ENCODE results near the gene TMEM270.

DNA sequence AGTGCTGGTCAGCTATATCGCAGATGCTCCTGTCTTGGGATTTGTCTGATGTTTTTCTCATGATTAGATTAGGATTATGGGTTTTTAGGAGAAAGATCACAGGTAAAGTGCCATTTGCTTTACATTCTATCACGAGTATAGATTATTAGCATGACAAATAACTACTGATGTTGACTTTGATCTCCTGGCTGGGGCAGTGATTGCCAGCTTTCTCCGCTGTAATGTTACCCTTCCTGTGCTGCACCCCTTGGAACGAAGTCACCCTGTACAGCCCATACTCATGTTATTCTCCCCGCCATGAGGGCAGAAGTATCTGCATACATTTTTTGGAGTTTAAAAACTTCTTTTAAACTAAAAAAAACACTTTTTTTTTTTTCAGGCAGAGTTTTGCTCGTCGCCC lies 40.9 kb upstream of the TMEM270 start:
- TF ChIP-seq, protein P1, sequence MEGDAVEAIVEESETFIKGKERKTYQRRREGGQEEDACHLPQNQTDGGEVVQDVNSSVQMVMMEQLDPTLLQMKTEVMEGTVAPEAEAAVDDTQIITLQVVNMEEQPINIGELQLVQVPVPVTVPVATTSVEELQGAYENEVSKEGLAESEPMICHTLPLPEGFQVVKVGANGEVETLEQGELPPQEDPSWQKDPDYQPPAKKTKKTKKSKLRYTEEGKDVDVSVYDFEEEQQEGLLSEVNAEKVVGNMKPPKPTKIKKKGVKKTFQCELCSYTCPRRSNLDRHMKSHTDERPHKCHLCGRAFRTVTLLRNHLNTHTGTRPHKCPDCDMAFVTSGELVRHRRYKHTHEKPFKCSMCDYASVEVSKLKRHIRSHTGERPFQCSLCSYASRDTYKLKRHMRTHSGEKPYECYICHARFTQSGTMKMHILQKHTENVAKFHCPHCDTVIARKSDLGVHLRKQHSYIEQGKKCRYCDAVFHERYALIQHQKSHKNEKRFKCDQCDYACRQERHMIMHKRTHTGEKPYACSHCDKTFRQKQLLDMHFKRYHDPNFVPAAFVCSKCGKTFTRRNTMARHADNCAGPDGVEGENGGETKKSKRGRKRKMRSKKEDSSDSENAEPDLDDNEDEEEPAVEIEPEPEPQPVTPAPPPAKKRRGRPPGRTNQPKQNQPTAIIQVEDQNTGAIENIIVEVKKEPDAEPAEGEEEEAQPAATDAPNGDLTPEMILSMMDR (IDR thresholded peaks at IDR 0.05; ENCODE audit: low read depth, low read length) = no peak
- no peak for TF ChIP-seq MYC (IDR thresholded peaks at IDR 0.05; ENCODE audit: low read depth, low read length)
